HG03439 (cell line): ENCODE measurements around the gene TNS1.

ENCODE experiments used
- ATAC-seq: cut with Tn5 transposase; IDR thresholded peaks from one replicate; pipeline ENCODE4 v1.9.1; 2021; ENCODE audit warnings: mild to moderate bottlenecking, moderate library complexity; ENCODE audit not compliant: unreplicated experiment

TNS1 gene

GRCh38 chr2:217934321-217935131, 68.3 kb downstream of the TNS1 start:
- ATAC-seq, result no peak

GRCh38 chr2:217933617-217933993, 69.2 kb downstream of the TNS1 start:
- ATAC-seq, result no peak

- ATAC-seq, result no peak
Measured at GRCh38 chr2:217932803-217933616, 69.8 kb downstream of the TNS1 start.

GRCh38 chr2:217931846-217932560, 70.8 kb downstream of the TNS1 start:
- no peak for ATAC-seq

- no peak for ATAC-seq
Measured at GRCh38 chr2:217930761-217931563, 71.8 kb downstream of the TNS1 start.

GRCh38 chr2:217929757-217930707, 72.8 kb downstream of the TNS1 start:
- ATAC-seq, result no peak

GRCh38 chr2:217929272-217929671, 73.5 kb downstream of the TNS1 start:
- no peak for ATAC-seq

- ATAC-seq, result no peak
Measured at GRCh38 chr2:217928324-217929181, 74.2 kb downstream of the TNS1 start.

GRCh38 chr2:217927601-217928323, 75.0 kb downstream of the TNS1 start:
- ATAC-seq, result no peak

- ATAC-seq, result no peak
Measured at GRCh38 chr2:217926801-217927200, 76.0 kb downstream of the TNS1 start.

GRCh38 chr2:217924346-217924901, 78.4 kb downstream of the TNS1 start:
- no peak for ATAC-seq

- ATAC-seq, result no peak
Measured at GRCh38 chr2:217923007-217923686, 79.6 kb downstream of the TNS1 start.

GRCh38 chr2:217922101-217923006, 80.4 kb downstream of the TNS1 start:
- no peak for ATAC-seq

GRCh38 chr2:217920879-217921603, 81.8 kb downstream of the TNS1 start:
- no peak for ATAC-seq

- ATAC-seq, result no peak
Measured at GRCh38 chr2:217919781-217920351, 82.9 kb downstream of the TNS1 start.
